ENCODE data around the gene IGFLR1. TPM values are rescaled to one million over a fixed set of nuclear protein-coding genes. Genes with fewer than 3 reads are reported as not detected.

IGFLR1 gene
- total RNA-seq, 1 donor = 1.9 TPM

DNA sequence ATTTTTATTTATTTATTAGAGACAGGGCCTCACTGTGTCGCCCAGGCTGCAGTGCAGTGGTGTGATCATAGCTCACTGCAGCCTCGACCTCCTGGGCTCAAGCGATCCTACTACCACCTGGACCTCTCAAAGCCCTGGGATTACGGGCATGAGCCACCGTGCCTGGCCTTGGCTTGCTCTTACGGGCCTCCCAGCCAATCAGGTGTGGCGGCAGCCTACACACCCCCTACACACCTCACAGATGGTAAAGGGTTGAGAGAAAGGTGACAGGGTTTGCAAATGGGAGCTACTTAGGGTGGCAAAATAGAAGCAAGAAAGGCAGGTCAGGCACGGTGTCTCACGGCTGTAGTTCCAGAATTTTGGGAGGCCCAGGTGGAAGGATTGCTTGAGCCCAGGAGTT lies 38.9 kb downstream of the IGFLR1 start:
- no peak for DNase-seq (ENCODE audit: low read depth)
- TF ChIP-seq, protein P1, sequence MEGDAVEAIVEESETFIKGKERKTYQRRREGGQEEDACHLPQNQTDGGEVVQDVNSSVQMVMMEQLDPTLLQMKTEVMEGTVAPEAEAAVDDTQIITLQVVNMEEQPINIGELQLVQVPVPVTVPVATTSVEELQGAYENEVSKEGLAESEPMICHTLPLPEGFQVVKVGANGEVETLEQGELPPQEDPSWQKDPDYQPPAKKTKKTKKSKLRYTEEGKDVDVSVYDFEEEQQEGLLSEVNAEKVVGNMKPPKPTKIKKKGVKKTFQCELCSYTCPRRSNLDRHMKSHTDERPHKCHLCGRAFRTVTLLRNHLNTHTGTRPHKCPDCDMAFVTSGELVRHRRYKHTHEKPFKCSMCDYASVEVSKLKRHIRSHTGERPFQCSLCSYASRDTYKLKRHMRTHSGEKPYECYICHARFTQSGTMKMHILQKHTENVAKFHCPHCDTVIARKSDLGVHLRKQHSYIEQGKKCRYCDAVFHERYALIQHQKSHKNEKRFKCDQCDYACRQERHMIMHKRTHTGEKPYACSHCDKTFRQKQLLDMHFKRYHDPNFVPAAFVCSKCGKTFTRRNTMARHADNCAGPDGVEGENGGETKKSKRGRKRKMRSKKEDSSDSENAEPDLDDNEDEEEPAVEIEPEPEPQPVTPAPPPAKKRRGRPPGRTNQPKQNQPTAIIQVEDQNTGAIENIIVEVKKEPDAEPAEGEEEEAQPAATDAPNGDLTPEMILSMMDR (IDR thresholded peaks at IDR 0.05; ENCODE audit: insufficient read depth, low read length) = no peak
- no peak overlapping the region for H3K4me3 ChIP-seq (ENCODE audit: low read depth, low read length)

- TF ChIP-seq, protein P1 (IDR thresholded peaks at IDR 0.05; ENCODE audit: insufficient read depth, low read length) = no peak
- H3K4me3 ChIP-seq (ENCODE audit: low read depth, low read length) = peak overlapping the region; percentile 67
- DNase-seq (ENCODE audit: low read depth) = peak; percentile 97
Observed at GRCh38 chr19:35702223-35703012, 39.8 kb downstream of the IGFLR1 start.

GRCh38 chr19:35696835-35697234 lies 45.4 kb downstream of the IGFLR1 start:
- TF ChIP-seq, protein P1 (IDR thresholded peaks at IDR 0.05; ENCODE audit: insufficient read depth, low read length) = no peak
- DNase-seq (ENCODE audit: low read depth) = no peak
- no peak overlapping the region for H3K4me3 ChIP-seq (ENCODE audit: low read depth, low read length)

DNA sequence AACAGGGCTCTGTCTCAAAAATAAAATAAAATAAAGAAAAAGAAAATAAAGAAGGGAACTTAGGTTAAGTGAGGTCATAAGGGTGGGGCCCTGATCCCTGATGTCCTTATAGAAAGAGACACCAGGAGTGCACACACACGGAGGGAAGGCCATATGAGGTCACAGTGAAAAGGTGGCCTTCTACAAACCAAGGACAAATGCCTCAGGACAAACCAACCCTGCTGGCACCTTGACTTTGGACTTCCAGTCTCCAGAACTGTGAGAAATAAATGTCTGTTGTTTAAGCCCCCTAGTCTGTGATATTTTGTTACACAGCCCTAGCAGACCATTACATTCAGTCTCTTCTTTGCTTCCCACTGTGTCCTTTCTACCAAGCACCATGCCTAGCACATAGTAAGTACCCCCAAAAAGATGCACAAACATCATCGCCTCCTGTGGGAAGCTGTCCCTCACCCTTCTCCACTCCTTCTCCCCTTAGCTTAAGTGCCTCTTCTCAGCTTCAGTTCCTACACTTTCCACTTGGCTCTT lies 46.3 kb downstream of the IGFLR1 start:
- DNase-seq (ENCODE audit: low read depth) = no peak
- TF ChIP-seq, protein P1 (IDR thresholded peaks at IDR 0.05; ENCODE audit: insufficient read depth, low read length) = no peak

DNA sequence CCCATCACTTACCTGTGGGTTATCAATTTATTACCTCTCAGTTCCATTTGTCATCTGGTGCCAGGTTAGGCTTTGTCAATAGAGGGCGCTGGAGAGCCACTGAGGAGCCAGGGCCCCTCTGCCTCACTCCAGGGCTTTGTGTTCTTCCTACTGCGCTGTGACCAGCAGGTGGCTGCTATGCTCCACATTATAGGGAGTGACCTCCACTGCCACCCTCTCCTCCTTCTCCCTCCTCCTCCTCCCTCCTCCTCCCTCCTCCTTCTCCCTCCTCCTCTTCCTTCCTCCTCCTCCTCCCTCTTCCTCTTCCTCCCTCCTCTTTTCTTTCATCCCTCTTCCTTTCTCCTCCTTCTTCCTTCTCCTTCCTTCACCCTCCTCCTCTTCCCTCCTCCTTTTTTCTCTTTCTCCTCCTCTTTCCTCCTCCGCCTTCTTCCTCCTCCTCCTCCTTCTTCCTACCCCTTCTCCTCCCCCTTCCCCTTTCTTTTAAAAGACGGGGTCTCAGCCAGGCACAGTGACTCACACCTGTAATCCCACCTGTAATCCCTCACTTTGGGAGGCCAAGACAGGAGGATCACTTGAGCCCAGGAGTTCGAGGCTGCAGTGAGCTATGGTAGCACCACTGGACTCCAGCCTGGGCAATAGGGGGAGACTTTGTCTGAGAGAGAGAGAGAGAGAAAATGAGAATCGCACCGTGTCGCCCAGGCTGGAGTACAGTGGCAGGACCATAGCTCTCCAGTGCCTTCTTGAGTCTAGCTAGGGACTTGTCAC lies 48.2 kb downstream of the IGFLR1 start:
- TF ChIP-seq, protein P1 (IDR thresholded peaks at IDR 0.05; ENCODE audit: insufficient read depth, low read length) = peak; percentile 99
- peak; percentile 84 for DNase-seq (ENCODE audit: low read depth)
- no peak overlapping the region for H3K4me3 ChIP-seq (ENCODE audit: low read depth, low read length)

More for the DNA sequence above, 46.3 kb downstream of the IGFLR1 start:
- H3K4me3 ChIP-seq (ENCODE audit: low read depth, low read length) = no peak overlapping the region

GRCh38 chr19:35693422-35693821 lies 48.8 kb downstream of the IGFLR1 start:
- no peak overlapping the region for H3K4me3 ChIP-seq (ENCODE audit: low read depth, low read length)
- TF ChIP-seq, protein P1 (IDR thresholded peaks at IDR 0.05; ENCODE audit: insufficient read depth, low read length) = no peak
- DNase-seq (ENCODE audit: low read depth) = no peak
